Glomerular visceral epithelial cell (primary cell): ENCODE measurements around the gene AANAT.

Experiments
- DNase-seq: peaks from one replicate; pipeline ENCODE4 v3.0.0-alpha.2; 2016; ENCODE audit errors: extremely low spot score

Gene AANAT

DNA sequence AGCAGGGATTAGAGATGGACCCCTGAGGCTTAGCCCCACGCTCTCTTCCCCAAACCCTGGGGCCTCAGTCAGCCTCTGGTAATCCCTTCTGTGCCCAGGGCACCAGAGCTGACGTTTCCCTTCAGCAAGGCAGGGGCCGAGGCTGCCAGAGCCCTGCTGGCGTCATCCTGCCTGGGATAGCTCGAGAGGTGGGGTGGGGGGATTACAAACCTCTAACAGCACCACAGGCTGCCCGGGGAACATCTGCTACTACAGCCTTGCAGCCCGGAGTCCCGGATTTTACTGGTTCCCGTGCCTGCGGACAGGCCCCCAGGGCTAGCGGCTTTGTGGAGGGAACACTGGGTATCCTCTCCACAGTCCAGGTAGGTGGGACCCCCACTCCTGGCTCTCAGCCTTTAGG is at the start of gene AANAT:
AANAT (plus strand) TSS at position 238 of the 400 bp plus-strand sequence. CDS start 1,144 bp downstream, outside the sequence.
- no peak for DNase-seq

DNA sequence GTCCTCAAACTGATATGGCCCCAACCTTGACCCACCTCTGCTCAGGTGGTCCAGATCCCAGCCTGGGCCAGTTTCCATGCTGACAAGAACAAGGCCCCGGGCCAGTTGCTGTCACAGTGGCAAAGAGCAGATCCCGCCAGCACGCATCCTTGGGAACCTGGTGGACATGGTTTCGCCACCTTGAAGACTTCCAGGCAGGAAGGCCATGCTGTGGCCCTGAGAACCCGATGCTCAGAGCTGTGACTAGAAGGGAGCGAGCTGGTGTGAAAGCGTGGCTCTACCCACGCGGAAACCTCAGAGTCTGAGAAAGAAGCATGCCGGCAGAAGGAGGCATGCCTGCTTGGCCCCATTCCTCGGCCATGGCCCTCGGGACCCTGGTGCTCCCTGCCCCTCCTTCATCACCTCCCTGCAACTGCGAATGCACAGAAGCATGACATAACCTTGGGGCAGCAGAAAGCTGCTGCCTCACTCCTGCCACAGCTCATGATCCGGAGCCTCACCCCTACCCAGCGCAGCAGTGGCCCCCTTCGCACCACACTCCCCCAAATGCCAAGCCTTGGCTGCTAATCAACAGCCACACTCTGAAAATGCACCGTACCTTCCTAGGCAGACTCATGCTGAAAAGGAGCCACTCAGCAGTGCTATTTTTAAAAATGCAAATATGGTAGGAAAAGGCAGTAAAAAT is 47.7 kb upstream of the AANAT start:
- DNase-seq = no peak

DNA sequence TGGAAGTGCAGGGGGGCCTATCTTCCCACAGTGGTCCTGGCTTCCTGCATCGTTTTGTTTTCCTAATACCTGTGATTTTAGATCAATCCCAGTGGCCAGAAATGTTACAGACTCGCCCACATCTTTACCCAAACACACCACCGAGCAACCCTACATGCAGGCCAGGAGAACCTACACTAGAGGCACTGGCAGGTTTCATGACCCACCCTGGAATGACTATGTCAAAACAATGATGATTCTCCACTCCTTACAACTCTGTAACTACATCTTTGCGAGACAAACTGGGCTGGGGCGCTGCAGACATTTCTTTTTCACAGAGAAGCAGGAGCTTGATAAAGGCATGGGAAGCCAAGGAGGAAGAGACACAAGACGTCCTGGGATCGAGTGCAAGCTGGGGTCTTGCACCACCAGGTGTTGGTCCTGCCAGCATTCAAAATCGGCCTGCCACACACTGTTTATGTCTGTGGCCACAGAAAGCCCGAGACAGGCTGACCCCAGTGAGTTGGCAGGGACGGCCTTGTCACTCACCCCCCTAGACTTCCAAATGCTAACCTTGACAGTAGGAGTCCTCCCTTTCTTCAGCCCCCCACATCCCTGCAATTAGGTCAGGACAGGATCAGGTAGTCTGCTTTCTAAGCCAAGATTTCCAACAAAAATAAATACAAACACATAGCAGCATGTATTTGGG is 46.9 kb upstream of the AANAT start:
- DNase-seq = no peak

DNA sequence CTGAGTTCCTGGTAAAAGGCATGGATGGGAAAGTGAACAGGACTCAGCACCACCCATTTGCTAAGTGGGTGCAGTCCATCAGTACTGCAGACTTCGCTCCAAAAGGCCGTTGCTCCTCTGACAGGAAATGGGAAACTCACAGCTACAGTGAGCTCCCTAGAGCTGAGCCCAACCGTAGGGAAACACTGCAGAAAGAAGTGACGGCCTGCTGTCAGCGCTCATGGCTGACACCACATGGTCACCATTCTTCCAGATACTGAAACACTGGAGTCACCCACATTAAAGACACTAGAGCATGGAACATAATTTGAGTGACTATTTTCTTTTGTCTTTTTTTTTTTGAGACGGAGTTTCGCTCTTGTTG is 46.4 kb upstream of the AANAT start:
- DNase-seq = no peak

DNA sequence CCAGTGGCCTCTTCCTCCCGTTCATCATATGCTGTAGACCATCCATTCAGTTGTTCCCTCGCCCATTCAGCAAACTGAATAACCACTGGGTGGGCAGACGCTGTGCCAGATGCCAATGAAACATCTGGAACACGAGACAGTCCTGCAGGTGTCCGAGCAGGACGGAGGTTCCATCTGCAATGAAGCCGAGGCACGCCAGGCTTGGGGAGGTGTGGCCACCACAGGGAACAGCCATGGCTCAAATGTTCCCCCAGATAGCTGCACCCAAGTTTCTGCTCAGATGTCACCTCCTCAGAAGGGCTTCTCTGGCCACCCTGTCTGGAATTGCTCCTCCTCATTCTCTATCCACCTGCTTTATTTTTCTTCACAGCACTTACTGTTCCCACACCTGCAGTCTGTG is 45.0 kb upstream of the AANAT start:
- DNase-seq = no peak

DNA sequence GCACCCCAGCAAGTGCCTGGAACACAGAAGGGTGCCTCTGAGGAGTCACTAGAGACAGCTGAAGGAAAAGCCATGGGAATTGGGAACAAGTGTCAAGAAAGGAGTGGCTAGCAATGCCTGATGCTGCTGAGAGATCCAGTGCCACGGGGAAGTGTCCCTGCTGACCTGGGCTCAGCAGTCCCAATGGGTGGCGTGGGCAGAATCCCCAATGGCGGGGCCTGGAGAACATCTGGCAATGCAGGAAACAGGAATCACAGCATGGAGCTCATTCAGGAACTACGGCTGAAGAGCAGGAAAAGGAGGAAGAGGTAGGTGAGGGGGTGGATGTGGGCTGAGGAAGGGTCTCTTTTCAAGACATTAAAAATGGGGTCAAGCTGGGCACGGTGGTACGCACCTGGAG is 44.5 kb upstream of the AANAT start:
- DNase-seq = no peak

DNA sequence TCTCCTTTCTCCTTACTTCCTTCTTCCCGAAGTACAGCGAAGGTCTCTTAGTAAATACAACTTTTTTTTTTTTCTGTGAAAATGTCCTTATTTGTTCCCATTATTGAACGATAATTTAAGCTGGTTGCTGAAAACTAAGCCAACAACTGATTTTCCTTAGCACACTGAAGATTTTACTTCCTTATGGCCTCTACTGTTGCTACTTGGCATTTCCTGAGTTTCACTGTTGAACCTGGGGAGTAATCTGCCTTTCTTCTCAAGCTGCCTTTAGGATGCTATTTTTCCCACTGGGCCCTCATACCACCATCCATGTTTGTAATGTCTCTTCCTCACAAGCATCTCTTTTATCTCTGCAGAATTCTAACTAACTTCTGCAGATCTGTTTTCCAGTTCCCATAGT is 40.5 kb upstream of the AANAT start:
- no peak for DNase-seq

DNA sequence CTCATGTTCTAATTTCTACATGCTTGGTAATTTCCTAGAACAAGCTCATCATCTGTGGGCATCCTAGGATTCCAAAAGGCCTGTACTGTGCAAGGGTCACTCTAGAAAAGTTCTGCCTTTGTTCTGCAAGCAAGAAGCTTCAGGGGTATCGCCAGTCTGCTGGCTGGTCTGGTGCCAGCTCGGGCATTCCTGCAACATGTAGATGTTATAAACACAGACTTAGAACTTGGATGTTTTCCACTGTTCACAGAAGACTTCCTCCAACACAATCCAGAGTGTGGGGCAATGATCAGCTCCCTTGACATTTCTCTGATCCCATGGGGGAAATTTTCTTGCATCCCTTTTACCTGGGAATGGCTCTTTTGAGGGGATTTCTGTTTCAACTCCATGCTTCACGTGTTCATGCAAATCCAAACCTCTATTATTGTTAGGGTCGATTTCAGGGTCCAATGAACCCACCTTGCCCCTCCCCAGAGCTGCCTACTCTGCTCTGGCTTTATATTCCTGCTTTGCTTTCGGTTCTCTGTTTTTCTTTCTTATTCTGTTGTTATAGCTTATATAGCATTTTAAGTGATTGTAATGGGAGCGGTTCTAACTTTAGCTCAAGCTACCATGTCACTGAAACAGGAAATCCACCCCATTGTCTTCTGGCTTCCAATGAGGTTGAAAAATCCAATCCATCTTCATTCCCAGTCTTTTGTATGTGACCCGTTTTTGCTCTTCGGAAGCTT is 39.7 kb upstream of the AANAT start:
- no peak for DNase-seq

DNA sequence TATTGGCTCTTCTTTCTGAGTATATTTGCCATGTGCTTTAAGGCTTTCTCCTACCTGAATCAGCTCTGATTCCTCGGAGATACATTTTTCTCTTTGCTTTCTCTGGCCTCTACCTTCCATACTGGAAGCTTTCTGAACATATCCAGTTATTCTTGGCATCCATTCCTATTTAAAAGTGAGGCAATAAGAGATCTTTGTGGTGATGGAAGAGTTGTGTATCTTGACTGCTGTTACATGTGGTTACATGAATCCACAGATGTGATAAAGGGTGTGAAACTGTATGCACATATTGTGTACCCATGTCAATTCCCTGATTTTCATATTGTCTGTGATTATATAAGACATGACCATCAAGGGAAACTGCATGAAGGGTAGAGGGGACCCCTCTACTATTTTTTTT is 38.9 kb upstream of the AANAT start:
- DNase-seq = no peak

DNA sequence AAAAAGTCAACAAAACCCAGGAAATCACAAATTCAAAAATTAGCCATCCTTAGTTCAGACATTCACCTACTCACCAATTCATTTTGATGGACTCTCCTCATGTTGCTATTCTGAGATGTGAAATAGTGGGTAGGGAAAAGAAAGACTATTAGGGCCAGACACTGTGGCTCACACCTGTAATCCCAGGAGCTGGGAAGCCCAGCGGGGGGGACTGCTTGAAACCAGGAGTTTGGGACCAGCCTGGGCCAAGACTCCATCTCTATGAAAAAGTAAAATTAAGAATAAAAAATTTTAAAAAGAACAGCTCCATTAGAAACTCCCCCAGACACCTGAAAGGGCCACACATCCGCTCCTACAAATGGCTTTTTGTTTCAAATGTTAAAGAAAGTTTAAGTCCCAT is 35.9 kb upstream of the AANAT start:
- no peak for DNase-seq

DNA sequence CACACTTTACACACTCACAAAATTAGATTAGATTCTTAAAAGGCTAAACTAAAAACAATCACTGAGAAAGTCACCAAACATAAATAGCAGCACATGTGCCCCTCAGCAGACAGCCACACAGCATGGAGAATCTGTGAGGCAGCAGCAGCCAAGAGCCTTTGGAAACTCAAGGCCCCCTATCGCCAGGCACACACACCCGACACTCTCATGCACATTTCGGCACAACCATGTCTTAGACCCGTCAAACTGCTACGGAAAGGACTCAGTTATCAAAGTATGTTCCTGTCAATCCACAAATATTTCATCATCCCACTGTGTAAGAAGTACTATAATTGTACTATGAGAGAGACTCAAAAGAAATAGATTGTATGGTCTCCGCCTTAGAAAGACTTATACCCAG is 35.4 kb upstream of the AANAT start:
- DNase-seq = no peak

DNA sequence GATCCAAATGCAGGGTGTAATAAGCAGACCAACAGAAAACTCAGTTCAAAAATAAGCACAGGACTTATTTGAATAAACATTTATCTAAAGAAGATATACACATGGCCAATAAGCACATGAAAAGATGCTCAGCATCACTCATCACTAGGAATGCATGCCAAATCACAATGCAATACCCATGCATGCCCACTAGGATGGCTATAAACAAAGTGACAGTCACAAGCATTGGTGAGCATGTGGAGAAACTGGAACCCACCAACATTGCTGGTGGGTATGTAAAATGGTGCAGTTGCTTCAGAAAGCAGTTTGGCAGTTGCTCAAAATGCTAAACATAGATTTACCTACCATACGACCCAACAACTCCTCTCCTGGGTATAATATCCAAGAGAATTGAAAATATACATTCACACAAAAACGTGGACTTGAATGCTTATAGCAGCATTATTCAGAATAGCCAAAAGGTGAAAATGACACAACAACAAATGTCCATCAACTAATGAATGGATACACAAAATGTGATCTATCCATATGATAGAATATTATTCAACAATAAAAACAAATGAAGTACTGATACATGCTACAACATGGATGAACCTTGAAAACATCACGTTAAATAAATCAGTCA is 34.6 kb upstream of the AANAT start:
- DNase-seq = no peak

DNA sequence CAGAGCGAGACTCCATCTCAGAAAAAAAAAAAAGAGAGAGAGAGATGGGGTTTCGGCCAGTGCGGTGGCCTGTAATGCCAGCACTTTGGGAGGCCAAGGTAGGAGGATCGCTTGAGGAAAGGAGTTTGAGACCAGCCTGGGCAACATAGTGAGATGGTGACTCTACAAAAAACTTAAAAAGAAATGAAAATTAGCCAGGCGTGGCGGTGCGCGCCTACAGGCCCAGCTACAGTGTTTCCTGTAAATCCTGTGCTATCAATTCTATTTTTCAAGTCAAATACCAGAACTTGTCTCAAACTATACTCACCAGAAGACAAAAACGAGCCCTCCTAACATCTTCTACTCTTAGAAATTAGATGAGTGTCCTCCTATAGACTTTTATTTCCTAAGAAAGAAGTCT is 33.7 kb upstream of the AANAT start:
- no peak for DNase-seq

DNA sequence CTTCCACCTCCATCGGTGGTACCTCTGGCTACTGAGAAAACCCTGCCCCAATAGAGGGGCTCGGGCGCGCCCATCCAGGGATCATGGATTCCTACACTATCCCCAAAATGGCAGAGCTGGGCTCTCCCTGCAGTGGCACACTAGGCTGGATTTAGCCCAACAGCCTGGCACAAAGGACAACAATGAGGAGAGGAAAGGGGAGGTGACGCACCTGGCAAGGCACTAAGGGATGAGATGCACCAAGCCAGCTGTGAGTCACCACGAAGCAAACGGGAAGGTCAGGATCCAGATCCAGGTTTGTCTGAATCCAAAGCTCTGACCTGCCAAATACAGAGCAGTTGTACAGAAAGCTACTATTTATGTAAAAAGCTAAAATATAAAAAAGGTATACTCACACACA is 32.5 kb upstream of the AANAT start:
- DNase-seq = no peak

DNA sequence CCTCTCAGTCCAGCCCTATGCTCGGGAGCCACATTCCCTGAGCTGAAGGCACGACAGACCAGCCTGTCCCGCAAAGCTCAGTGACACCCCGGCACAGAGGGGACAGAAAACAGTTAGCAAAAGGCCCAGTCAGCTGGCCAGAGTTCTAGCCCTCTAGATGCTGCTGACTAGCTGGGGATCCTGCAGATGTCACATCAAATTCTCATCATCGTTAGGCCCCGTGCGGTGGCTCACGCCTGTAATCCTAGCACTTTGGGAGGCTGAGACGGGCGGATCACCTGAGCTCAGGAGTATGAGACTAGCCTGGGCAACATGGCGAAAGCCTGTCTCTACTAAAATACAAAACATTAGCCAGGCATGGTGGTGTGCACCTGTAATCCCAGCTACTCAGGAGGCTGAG is 31.7 kb upstream of the AANAT start:
- no peak for DNase-seq

DNA sequence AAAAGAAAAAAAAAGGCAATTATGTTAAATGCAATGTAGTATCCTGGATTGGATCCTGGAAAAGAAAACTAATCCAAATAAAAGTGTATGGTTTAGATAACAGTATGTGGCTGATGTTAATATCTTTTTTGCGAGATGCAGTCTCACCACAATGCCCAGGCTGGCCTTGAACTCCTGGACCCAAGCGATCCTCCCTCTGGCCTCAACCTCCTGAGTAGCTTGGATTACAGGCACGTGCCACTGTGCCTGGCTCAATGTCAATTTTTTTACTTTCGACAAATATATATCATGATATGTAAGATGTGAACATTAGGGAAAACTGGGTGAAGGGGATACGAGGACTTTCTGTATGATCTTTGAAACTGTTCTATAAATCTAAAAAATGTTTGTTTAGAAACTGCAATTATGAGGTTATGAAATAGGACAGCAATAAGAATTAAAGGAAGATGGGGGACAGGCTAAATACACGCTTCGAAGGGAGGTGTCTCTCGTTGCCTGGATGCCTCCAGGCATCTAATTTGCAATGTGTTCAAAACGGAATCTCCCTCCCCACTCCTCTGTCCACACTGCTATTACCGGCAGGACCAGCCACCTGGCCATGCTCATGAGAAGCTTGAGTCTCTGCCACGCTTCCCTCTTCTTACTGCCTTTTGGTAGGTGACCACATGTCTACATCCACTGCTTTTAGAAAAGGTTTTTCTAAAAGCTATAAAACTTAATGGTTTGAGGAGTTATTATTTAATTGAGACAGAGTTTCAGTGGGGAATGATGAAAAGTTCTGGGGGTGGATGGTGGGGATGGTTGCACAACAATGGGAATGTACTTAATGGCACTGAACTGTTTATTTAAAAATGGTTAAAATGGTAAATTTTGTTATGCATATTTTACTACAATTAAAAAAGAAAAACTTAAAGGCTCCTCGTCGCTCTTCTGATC is 29.7 kb upstream of the AANAT start:
- DNase-seq = no peak

DNA sequence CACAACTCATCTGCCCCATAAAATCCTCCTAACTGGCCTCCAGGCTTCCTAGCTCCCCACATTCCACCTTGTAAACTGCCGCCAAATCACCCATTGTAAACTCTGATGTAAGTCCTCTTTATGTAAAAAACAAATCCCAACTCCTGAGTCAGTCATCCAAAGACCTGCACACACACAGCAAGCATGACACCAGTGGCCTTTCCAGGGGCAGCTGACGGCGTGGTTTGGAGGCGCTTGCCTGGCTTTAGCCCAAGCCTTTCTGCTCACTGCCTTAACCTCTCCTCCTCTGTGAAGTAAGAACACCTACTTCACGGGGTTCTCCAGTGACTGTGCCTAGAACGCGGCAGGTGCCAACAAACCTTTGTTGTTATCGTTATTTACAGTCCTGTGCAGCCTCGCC is 28.5 kb upstream of the AANAT start:
- no peak for DNase-seq

DNA sequence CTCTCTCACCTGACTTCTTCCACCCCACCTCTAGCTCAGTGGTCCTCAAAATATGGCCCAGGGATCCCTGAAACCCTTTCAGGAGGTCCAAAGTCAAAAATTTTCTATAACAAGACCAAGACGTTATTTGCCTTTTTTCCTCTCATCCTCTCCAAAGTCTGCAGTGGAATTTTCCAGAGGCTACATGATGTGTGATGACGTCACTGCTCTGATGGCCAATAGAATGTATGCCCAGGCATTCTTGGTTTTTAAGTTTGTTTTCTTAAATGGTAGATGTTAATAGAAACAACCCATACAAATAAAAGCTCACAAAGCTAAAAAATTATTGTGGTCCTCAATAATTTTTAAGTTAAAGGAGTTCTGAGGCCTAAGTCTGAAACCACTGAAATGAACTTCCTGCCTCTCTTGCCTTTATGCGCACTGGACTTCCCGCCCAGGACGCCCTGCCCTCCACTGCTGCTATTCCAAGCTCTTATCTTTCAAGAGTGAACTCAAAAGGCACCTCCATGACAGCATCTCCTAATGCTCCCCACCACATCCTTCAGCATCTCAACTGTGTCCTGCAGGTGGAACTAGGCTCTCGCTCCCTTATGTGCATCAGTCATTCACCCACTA is 28.0 kb upstream of the AANAT start:
- no peak for DNase-seq

DNA sequence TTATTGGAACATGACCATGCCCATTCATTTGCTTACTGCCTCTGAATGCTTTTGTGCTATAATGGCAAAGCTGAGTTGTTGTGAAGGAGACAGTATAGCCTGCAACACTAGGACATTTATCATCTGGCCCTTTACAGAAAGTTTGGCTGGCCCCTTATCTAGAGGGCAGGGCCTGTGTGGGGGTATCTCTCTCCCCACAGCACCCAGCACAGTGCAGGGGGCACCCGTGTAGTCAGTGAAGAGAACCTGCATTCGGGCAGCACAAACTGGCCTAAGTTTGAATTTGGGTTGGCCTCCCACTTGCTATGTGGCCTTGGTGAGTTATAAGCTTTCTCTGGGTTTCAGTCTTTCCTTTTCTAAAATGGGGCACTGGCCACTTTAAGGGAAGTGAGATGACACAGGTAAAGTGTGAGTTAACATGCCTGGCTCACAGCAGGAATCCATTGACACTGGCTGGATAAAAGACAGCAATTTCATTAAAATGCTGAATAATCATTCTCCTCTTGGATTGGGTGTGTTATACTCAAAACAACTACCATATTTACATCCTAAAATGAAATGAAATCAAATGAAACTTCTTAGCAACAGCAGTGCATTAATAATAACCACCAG is 26.5 kb upstream of the AANAT start:
- no peak for DNase-seq

DNA sequence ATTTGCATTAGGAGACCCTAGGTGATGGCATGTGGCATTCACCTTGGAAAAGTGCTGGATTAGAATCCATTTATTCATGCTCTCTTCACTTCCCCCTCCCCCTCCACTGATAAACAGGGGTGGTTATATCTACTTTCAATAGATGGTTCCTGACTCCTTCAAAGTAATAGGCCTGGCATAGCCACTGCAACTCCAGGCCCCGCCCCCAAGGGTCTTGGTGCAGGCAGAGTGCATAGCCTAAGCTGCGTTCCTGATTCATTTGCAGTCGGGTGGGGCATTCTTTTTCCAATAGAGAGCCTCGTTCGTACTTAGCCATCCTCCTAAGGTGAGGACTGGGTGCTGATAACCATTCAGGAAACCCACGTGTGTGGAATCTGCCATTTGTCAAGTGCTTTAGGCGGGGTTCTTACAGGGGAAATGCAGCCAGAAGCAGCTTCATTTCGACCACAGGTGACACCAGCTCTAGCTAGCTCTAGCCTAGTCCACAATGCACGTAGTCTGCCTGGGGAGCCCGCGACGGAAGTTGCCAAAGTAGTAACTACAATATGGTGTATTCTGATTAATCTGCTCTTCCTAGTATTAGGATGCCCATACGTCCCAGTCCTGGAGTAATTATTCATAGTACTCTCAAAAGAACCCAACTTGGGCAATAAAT is 25.6 kb upstream of the AANAT start:
- DNase-seq = no peak
